NCI-H1694 treated with DMSO at 0.1 percent for 48 hours (cell line): ENCODE results near the gene ZFX.

Experiments used
- DNase-seq: peaks from one replicate; lab custom pipeline; 2025; lab: John Stamatoyannopoulos, UW

ZFX gene

GRCh38 chrX:24241822-24242648, 92.5 kb downstream of the ZFX start:
- DNase-seq, result peak; percentile 42

- DNase-seq, result no peak
Observed at GRCh38 chrX:24242649-24243175, 93.2 kb downstream of the ZFX start.

- DNase-seq, result no peak
Observed at GRCh38 chrX:24243188-24243587, 93.7 kb downstream of the ZFX start.

- no peak for DNase-seq
Observed at GRCh38 chrX:24243692-24244091, 94.2 kb downstream of the ZFX start.

- no peak for DNase-seq
Observed at GRCh38 chrX:24245202-24245601, 95.7 kb downstream of the ZFX start.

- no peak for DNase-seq
Observed at GRCh38 chrX:24248042-24248441, 98.5 kb downstream of the ZFX start.

- DNase-seq, result no peak
Observed at GRCh38 chrX:24253030-24253429, 103.5 kb downstream of the ZFX start.

- DNase-seq, result no peak
Observed at GRCh38 chrX:24253469-24253868, 103.9 kb downstream of the ZFX start.

- no peak for DNase-seq
Observed at GRCh38 chrX:24257011-24257410, 107.5 kb downstream of the ZFX start.

GRCh38 chrX:24259544-24260240, 110.2 kb downstream of the ZFX start:
- peak; percentile 53 for DNase-seq

GRCh38 chrX:24260842-24261550, 111.5 kb downstream of the ZFX start:
- no peak for DNase-seq

GRCh38 chrX:24262309-24262708, 112.8 kb downstream of the ZFX start:
- no peak for DNase-seq

GRCh38 chrX:24264383-24264782, 114.9 kb downstream of the ZFX start:
- no peak for DNase-seq
